Measurements from ENCODE around the gene PLEK. TPM values are rescaled to one million over a fixed set of nuclear protein-coding genes. Genes with fewer than 3 reads are reported as not detected.

Gene PLEK
- total RNA-seq, 4 donors from 2014 or later, result 3.4 to 12.0 (median 7.9) TPM

DNA sequence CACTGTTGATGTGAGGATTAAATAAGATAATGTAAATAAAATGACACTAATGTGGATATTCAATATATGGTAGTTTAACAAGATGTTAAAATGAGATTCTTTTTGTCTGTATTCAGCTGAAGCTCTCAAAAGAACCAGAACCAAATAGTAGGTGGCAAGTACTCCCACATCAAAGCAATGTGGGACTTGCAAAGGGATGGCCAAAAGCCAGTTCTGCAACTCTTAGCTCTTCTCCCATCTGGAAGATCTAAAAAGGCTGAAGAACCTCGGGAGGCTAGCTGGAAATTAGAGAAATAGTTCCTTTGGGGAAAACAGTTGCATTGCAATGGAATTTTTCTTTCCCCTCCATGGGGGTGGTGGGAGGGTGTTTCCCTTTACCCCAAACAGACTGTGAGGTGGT, 53.3 kb downstream of the PLEK start:
- Histone ChIP-seq H3K27ac (no peak overlapping the region), H3K4me3 (replicated peaks in 1 of 3) (no peak overlapping the region), H3K9me3 (no peaks in the 10 kb centered on the region), H3K4me1 (no peaks in the 10 kb centered on the region), H3K27me3 (no peaks in the 10 kb centered on the region), H3K36me3 (no peaks in the 10 kb centered on the region)
- 52 to 58% methylated on average over 1 of the region's 1 CpG for WGBS, 2 donors
- intact Hi-C loops (cut with DNase I), result no loop called here
- TF ChIP-seq, protein P1, sequence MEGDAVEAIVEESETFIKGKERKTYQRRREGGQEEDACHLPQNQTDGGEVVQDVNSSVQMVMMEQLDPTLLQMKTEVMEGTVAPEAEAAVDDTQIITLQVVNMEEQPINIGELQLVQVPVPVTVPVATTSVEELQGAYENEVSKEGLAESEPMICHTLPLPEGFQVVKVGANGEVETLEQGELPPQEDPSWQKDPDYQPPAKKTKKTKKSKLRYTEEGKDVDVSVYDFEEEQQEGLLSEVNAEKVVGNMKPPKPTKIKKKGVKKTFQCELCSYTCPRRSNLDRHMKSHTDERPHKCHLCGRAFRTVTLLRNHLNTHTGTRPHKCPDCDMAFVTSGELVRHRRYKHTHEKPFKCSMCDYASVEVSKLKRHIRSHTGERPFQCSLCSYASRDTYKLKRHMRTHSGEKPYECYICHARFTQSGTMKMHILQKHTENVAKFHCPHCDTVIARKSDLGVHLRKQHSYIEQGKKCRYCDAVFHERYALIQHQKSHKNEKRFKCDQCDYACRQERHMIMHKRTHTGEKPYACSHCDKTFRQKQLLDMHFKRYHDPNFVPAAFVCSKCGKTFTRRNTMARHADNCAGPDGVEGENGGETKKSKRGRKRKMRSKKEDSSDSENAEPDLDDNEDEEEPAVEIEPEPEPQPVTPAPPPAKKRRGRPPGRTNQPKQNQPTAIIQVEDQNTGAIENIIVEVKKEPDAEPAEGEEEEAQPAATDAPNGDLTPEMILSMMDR (IDR thresholded peaks at IDR 0.05), result no peak
- no peak for TF ChIP-seq POLR2A (IDR thresholded peaks at IDR 0.05)
- no peak for DNase-seq

DNA sequence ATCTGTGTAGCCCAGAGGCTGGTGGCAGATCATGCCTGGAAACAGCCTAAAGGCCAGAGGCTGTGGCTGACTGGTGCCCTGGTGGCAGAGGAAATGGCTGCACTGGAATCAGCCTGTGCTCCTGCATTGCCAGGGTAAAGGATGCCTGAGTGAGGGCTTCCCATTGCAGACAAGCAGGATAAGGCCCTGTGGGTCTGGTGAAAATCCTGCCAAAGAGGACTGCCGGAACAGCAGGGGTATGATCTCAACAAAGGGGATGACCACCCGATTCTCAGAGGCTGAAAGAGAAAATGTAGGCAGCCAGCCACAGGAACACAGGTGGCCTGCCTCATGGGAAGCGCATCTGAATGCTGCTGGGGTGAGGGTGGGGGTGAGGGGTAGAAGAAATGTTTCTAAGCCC, 53.8 kb downstream of the PLEK start:
- TF ChIP-seq POLR2A (IDR thresholded peaks at IDR 0.05), result no peak
- 77 to 93% methylated on average over 3 of the region's 3 CpGs for WGBS, 2 donors
- intact Hi-C loops (cut with DNase I), result no loop called here
- H3K27ac ChIP-seq, result no peak overlapping the region
- no peak for DNase-seq
- no peaks in the 10 kb centered on the region for H3K27me3 ChIP-seq
- no peaks in the 10 kb centered on the region for H3K36me3 ChIP-seq
- H3K9me3 ChIP-seq, result no peaks in the 10 kb centered on the region
- no peak overlapping the region for H3K4me3 ChIP-seq (replicated peaks in 1 of 3)
- H3K4me1 ChIP-seq, result no peaks in the 10 kb centered on the region

DNA sequence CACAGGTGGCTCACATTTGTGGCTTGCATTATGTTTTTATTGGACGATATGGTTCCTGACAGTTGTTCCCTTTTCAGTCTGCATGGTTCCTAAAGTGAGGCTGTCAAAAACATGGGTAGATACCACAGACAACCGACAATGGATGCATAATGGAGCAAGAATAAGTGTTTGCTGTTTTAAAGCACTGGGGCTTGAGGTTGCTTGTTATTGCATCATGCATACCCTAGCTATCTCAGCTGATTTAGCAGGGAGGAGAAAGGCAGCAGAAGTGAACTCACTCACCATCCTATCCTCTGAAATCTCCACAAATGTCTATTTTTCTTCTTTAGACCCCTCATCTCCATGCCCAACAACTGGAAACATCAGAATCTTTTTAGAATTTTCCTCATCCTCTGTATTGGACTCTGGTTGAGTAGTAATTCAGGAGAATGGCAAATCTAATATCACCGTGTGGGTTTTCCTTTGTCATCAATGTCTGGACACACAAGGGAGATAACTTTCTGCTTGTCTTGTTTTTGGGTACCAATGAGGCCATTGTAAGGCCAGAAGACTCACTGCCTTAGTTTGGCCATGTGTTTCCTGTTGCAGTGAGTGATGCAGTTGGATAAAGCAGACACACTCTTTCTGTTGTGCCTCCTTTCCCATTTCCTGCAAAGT, 55.3 kb downstream of the PLEK start:
- no peak for TF ChIP-seq POLR2A (IDR thresholded peaks at IDR 0.05)
- TF ChIP-seq, protein P1 (IDR thresholded peaks at IDR 0.05), result no peak
- Histone ChIP-seq H3K4me1 (no peaks in the 10 kb centered on the region), H3K27me3 (no peaks in the 10 kb centered on the region), H3K36me3 (no peaks in the 10 kb centered on the region), H3K9me3 (no peaks in the 10 kb centered on the region), H3K4me3 (replicated peaks in 1 of 3) (no peak overlapping the region), H3K27ac (no peak overlapping the region)
- 75% methylated on average over 3 of the region's 3 CpGs for WGBS, 2 donors
- intact Hi-C loops (cut with DNase I), result no loop called here
- no peak for DNase-seq

DNA sequence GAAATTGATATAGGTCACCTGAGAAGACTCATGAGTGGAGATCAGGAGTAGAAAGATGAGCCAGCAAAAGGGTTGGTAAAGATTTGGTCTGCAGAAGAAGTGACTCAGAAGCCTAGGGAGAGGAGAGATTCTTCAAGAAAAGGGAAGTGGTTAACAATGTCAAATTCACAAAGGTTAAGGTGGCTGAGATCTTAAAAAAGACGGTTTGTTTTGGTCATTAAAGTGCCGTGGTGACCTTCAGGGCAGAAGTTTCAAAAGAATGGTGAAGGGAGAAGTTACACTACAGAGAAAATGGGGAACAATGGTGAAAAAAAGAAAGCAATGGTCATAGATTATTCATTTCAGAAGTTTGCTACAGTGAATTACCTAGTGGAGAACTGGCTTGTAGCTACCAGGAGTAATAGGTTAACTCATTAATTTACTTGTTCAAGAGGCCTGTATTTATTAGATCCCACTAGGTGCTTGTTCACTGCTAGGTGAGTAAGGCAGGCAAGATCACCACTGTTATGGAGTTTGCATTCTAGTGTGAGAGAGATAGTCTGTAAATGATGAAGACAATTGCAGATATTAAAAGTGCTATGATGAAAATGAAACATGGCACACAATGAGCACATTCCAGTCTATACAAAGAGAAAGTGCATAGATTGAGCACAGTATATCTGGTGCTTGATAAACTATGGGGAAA, 59.0 kb downstream of the PLEK start:
- H3K27me3 ChIP-seq, result no peaks in the 10 kb centered on the region
- TF ChIP-seq, protein P1 (IDR thresholded peaks at IDR 0.05), result no peak
- TF ChIP-seq POLR2A (IDR thresholded peaks at IDR 0.05), result no peak
- no peak for DNase-seq
- no peaks in the 10 kb centered on the region for H3K36me3 ChIP-seq
- no peaks in the 10 kb centered on the region for H3K9me3 ChIP-seq
- intact Hi-C loops (cut with DNase I), result no loop called here
- H3K4me1 ChIP-seq, result no peaks in the 10 kb centered on the region
- WGBS, 2 donors, result 61% methylated on average over 2 of the region's 2 CpGs
- H3K27ac ChIP-seq, result no peak overlapping the region
- no peak overlapping the region for H3K4me3 ChIP-seq (replicated peaks in 1 of 3)

DNA sequence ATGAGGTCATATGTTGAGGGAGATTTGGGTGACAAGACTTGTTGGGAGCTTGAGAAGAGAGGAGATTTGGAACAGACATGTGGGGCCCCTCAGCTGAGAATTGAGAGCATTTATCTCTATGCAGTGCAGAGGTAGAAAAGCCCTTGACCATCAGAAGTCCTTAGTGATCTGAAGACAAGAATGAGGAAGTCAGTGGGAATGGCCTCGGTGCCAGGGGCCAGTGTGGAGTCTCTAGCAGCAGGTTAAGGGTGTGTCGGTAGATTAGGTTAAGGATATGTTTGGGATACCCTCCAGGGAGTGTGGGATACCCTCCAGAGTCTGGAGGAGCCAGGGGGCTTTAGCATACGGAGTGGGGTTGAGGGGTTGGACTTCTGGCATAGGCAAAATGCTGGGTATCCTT, 60.4 kb downstream of the PLEK start:
- H3K9me3 ChIP-seq, result no peaks in the 10 kb centered on the region
- no peaks in the 10 kb centered on the region for H3K27me3 ChIP-seq
- WGBS, 2 donors, result 78 to 79% methylated on average over 3 of the region's 3 CpGs
- no peaks in the 10 kb centered on the region for H3K4me1 ChIP-seq
- TF ChIP-seq, protein P1 (IDR thresholded peaks at IDR 0.05), result no peak
- TF ChIP-seq POLR2A (IDR thresholded peaks at IDR 0.05), result no peak
- no peaks in the 10 kb centered on the region for H3K36me3 ChIP-seq
- DNase-seq, result no peak
- H3K27ac ChIP-seq, result no peak overlapping the region
- no peak overlapping the region for H3K4me3 ChIP-seq (replicated peaks in 1 of 3)
- intact Hi-C loops (cut with DNase I), result no loop called here
